GM19099 (cell line): ENCODE results near the gene PSMD5.

Source experiments
- POLR2A ChIP-seq: IDR thresholded peaks from 3 replicates; pipeline ENCODE4 v1.6.1; 2011; ENCODE audit warnings: low read depth; ENCODE audit not compliant: insufficient read length; ENCODE audit errors: extremely low read depth

Gene PSMD5

GRCh38 chr9:120877276-120878034 is 34.7 kb upstream of the PSMD5 start:
- TF ChIP-seq POLR2A: peak; percentile 67

- no peak for TF ChIP-seq POLR2A
These were observed 34.1 kb upstream of the PSMD5 start, which contains the start of gene PHF19 for GRCh38 chr9:120876842-120877240. PHF19 (minus strand) TSS chr9:120877188; CDS start chr9:120874741, 2,447 bp downstream.

GRCh38 chr9:120875954-120876841 is 33.5 kb upstream of the PSMD5 start:
- no peak for TF ChIP-seq POLR2A

GRCh38 chr9:120875643-120875953 is 32.9 kb upstream of the PSMD5 start:
- no peak for TF ChIP-seq POLR2A

- no peak for TF ChIP-seq POLR2A
These were observed 32.5 kb upstream of the PSMD5 start for GRCh38 chr9:120875195-120875565.

GRCh38 chr9:120874226-120875194 is 31.8 kb upstream of the PSMD5 start:
- no peak for TF ChIP-seq POLR2A

- TF ChIP-seq POLR2A: no peak
These were observed 30.8 kb upstream of the PSMD5 start for GRCh38 chr9:120873512-120873911.

GRCh38 chr9:120872791-120873502 is 30.2 kb upstream of the PSMD5 start:
- no peak for TF ChIP-seq POLR2A

- TF ChIP-seq POLR2A: no peak
These were observed 27.5 kb upstream of the PSMD5 start for GRCh38 chr9:120870206-120870605.

GRCh38 chr9:120869726-120870125 is 27.0 kb upstream of the PSMD5 start:
- TF ChIP-seq POLR2A: no peak

GRCh38 chr9:120869360-120869687 is 26.6 kb upstream of the PSMD5 start:
- no peak for TF ChIP-seq POLR2A

GRCh38 chr9:120868676-120869359 is 26.1 kb upstream of the PSMD5 start:
- TF ChIP-seq POLR2A: peak; percentile 30

- no peak for TF ChIP-seq POLR2A
These were observed 25.6 kb upstream of the PSMD5 start for GRCh38 chr9:120868339-120868675.
